Fibroblast of villous mesenchyme (primary cell): Measurements from ENCODE around the gene NRXN3. TPM values are rescaled to one million over a fixed set of nuclear protein-coding genes. Genes with fewer than 3 reads are reported as not detected.

Experiments used
- DNase-seq: peaks from one replicate; pipeline ENCODE4 v3.0.0-alpha.2; 2010; ENCODE audit warnings: low read depth
- H3K4me3 ChIP-seq: 2 replicates; pipeline ENCODE4 v1.5.1; 2011; ENCODE audit warnings: low read depth, mild to moderate bottlenecking, low read length
- CTCF ChIP-seq: IDR thresholded peaks from 2 replicates; pipeline ENCODE4 v1.5.1; 2012; ENCODE audit warnings: low read depth, mild to moderate bottlenecking, low read length; ENCODE audit not compliant: insufficient read depth
- total RNA-seq: library from RNA; depleted of rRNA; stranded (reverse); fragments of >200 nt; gene quantifications from 2 replicates; pipeline ENCODE4 v1.2.3, GENCODE V29; 2012

NRXN3 gene
- total RNA-seq, 1 donor, result 7.3 TPM

- no peak overlapping the region for H3K4me3 ChIP-seq
- no peak for DNase-seq
Measured at GRCh38 chr14:79411403-79412174, 1241.4 kb downstream of the NRXN3 start.

GRCh38 chr14:79412822-79413221 lies 1242.6 kb downstream of the NRXN3 start:
- H3K4me3 ChIP-seq, result no peak overlapping the region
- DNase-seq, result no peak
- TF ChIP-seq CTCF, result no peak

More at GRCh38 chr14:79411403-79412174, 1241.4 kb downstream of the NRXN3 start:
- TF ChIP-seq CTCF, result no peak

DNA sequence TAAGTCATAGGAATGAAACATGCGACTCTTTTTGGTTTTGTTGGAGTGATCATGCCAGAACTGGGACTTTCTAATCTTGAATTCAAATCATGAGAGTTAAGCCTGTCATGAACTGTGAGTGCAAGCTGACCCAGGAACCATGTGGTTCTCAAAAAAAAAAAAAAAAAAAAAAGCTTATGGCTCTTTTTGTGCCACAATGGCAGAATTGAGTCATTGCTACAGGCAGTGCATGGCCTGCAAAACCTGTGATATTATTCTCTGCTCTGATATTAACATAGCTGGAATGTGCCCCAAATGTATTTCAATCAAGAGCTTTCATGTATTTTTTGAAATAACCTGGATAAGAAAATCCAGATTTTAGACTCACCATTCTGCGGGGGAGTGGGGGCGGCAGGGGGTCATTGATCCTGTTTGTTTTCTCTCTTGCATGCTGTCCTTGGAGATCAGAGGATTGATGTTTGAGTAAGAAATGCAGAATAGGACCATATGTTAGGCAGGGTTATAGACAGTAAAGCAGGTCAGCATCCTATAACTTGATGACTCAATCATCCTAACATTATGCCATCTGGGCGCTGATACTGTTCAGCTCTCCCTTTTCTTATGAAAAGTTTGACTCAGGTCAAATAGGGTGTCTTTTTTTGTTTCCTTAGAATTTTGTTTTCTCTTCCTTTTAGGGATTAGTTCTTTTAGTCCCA lies 1243.7 kb downstream of the NRXN3 start:
- H3K4me3 ChIP-seq, result no peak overlapping the region
- DNase-seq, result no peak
- no peak for TF ChIP-seq CTCF

- DNase-seq, result no peak
- no peak for TF ChIP-seq CTCF
- no peak overlapping the region for H3K4me3 ChIP-seq
Measured at GRCh38 chr14:79415726-79416125, 1245.6 kb downstream of the NRXN3 start.

DNA sequence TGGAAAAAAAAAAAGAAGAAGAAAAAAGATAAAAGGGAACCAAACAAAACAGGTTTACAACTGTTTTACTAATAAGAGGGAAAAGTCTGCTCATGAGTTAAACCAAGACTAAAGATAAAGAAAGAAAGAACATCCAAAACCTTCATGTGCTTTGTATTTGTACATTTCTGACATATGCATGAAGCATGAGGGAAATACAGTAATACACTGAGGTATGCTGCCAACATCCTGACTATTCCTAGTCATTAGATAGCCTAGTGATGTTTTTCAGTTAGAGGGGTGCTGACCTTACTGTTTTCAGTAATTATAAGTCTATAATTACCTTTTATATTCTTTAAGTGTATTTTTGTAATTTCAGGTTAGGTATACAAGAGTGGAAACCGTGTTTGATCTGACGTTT lies 1247.8 kb downstream of the NRXN3 start:
- DNase-seq, result no peak
- TF ChIP-seq CTCF, result no peak
- H3K4me3 ChIP-seq, result no peak overlapping the region

DNA sequence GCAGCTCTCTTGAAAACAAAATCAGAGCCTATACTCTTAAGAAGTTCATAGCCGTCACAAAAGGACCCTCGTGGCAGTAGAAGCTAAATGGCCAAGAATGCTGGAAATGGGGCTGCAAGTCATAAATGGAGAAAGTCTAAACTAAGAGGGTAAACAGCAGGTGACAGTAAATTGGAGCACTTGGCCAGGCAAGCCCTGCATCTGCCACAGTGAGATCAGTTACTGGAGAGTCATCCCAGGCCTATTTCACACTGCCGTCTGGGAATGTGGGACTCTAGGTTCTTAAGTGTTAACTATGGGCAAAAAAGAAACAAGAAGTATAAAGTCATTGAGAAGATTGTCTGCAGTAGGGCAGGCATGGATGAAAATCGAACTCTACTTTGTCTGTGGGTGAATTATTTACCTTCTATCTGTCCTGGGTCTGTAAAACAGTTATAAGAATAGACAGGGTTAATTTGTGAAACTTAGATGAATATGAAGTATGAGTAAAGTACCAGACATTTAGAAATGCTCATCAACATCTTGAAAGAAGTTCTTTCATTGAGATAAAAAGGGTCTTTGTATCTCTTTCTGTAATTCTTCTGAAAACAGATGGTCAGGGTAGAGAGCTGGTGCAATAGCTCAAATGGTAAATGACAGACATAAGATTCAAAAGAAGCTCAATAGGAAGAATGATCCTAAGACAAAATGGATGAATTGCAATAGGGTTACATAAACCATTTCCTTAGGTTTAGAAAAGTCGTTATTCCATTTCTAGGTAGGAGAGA lies 1248.7 kb downstream of the NRXN3 start:
- no peak overlapping the region for H3K4me3 ChIP-seq
- no peak for DNase-seq
- no peak for TF ChIP-seq CTCF
